Retinal pigment epithelial cell (primary cell): ENCODE data around the gene MRPS6.

Experiments
- DNase-seq: peaks from one replicate; pipeline ENCODE4 v3.0.0-alpha.2; 2010; ENCODE audit warnings: low read depth
- H3K4me3 ChIP-seq: 2 replicates; pipeline ENCODE4 v1.5.1; 2011; ENCODE audit warnings: mild to moderate bottlenecking, low read length, control low read depth, moderate library complexity
- TF ChIP-seq, protein P1 (sequence below): conservative IDR thresholded peaks from 2 replicates; pipeline ENCODE4 v1.5.1; 2011; ENCODE audit warnings: low read depth, low read length, control low read depth, inconsistent platforms

MRPS6 gene

DNA sequence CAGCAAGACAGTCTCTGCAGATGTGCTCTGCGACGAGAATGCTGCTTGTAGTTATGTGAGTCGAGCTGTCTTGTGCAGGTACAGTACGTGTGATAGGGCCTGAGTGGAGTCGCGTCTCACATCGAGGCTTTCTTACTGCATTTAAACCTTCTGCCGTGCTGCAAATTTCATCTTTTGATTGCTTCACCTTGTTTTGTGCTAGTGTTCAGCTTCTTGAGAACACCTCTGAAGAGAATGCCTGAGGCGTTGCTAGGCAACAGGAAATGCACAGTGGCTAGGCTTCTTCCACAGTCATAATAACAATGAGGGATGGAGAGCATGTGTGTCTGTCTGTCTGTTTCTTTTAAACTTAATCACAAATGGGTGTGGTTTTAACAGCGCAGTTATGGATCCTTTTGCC is 52.9 kb downstream of the MRPS6 start:
- DNase-seq, result no peak
- no peak overlapping the region for H3K4me3 ChIP-seq
- TF ChIP-seq, protein P1, sequence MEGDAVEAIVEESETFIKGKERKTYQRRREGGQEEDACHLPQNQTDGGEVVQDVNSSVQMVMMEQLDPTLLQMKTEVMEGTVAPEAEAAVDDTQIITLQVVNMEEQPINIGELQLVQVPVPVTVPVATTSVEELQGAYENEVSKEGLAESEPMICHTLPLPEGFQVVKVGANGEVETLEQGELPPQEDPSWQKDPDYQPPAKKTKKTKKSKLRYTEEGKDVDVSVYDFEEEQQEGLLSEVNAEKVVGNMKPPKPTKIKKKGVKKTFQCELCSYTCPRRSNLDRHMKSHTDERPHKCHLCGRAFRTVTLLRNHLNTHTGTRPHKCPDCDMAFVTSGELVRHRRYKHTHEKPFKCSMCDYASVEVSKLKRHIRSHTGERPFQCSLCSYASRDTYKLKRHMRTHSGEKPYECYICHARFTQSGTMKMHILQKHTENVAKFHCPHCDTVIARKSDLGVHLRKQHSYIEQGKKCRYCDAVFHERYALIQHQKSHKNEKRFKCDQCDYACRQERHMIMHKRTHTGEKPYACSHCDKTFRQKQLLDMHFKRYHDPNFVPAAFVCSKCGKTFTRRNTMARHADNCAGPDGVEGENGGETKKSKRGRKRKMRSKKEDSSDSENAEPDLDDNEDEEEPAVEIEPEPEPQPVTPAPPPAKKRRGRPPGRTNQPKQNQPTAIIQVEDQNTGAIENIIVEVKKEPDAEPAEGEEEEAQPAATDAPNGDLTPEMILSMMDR, result no peak

DNA sequence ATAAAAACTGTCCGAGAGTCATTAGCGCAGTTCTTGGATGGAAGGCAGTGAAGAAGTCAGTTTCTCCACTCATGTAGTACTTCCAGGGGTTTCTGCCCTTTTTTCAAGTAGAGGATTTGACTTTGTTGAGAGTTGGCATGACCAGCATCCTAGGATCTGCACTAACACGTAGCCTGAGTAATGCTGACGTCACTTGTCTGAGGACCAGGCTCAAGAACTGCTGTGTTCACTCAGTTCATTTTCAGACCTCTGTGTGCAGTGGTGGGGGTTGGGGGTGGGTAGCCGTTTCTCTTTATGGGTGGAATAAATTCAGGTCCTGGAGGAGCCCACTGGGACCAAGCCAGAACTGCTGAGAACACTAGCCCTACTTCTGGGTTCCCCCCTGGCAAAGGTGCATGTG is 53.3 kb downstream of the MRPS6 start:
- TF ChIP-seq, protein P1, result no peak
- H3K4me3 ChIP-seq, result no peak overlapping the region
- DNase-seq, result peak; percentile 69

DNA sequence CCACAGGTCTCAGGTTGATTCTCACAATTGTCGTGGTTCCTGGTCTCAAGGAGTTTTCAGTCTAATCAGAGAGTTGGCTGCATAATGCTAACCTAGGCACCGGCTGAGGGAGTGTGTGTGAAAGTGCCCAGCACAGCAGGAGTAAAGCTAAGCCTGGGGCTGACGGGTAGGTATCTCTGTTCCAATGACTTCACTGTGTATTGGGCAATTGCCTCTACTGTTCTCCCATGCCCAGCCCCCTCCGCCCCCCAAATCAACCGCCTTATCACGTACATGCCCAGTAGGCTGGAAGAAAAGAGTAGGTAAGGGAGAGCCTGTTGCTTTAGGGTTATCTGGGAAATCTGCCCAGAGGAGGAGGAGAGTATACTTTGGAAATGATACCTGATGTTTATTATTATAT is 54.7 kb downstream of the MRPS6 start:
- no peak for DNase-seq
- no peak overlapping the region for H3K4me3 ChIP-seq
- TF ChIP-seq, protein P1, result no peak

DNA sequence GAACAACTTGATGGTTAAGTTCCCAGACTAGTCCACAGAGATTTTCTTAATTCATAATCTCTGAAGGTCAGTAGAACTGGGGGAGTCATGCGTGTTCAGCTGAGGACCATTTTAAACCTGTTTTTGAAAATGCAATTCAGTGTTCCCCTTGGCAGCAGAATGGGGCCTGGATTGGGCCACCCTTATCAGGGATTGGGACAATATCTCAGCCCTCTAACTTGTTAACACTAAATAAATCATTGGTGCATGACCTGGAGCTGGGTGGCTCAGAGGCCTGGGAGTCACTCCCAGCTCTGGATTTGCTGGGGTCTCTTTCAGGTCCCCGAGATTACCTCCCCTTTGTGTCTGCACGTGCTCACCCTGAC is 55.3 kb downstream of the MRPS6 start:
- H3K4me3 ChIP-seq, result no peak overlapping the region
- TF ChIP-seq, protein P1, result no peak
- no peak for DNase-seq

DNA sequence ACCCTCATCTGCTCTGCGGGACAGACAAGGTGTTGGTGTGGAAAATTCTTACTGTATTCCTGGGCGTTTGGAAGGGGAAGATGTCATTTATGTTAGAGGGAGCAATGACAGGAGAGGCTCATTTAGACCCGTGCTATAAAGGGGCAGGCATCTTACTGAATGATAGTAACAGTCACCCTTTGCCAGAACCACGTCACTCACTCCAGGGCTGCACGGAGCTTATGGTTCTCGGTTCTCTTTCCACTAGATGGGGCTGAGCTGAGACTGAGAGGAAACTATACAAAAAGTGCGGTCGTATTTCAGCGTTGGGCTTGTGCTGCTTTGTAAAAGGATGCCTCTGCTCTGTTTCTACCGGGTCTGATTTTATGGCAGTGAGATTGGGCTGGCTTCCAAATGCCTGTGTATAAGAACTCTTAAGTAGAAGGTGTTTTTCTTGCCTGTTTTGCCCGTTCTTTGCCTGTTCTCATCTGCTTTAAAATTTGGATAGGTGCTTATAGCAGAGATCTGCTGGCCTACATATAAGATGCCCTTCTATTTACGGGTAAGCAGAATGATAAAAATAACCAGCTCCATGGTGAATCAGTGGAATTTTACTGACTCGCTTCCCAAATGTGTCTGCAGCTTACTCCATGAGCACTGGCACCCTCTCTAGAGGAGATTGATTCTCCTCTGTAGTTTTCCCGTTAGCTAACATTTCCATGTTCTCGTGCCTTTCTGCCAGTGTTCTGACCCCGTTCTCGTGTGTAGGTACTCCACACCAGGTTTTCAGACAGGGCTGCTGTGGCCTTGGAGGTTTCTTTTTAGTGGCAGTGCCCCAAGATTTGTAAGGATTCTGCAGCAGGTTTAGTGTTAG is 55.9 kb downstream of the MRPS6 start:
- TF ChIP-seq, protein P1, result peak; percentile 67
- H3K4me3 ChIP-seq, result peak overlapping the region; percentile 7

DNA sequence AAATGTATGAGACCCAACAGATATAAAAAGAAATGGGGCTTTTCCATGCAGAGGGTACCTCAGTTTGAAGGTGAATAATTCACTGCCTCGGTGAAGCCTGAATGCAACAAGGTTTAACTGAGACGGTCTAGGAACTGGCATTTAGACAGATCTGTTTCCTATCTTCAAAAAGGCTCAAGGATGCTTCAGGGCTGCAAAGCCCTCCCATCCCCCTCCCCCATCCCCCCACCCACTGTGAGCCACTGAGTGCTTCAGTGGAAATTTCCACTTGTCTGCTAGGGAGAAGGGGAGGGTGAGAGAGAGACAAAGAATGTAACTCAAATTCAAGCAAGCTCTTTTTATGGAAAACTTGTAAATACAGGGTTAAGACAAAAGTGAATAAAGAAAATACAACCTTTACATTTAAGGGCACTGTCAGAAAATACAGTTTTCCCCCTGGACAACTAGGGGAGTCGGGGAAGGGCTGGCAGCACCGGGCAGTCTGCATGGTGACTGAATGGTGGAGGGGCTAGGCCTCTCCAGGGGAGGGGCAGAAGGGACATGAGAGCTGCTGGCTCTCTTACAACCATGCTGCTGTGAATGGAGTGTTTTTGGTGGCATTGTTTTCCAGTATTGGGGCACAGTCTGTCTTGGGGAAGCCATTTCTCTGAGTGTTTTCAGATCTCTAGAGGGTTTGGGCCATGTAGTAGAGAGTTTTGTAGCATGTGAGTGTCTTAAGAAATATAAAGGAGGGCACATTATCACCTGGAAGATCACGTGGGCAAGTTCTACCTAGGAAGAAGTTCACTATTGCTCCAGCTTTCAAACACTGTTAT is 56.7 kb downstream of the MRPS6 start:
- TF ChIP-seq, protein P1, result no peak
- no peak for DNase-seq
- no peak overlapping the region for H3K4me3 ChIP-seq

More for the DNA sequence above, 55.9 kb downstream of the MRPS6 start:
- peak; percentile 80 for DNase-seq

DNA sequence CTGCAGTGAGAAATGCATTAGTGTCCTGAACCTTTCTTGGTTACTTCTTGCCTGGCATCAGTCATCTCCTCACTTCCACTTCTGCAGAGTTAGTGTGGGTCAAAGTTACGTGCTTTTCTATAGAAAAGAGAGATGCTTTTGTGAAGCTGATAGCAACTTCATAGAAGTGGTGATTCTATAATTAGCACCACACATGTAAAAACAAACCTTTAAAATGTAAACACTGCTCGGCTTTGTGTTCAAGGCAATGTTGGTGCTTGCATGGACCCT is 57.3 kb downstream of the MRPS6 start:
- H3K4me3 ChIP-seq, result no peak overlapping the region
- TF ChIP-seq, protein P1, result no peak
- no peak for DNase-seq
